K562 (cell line): ENCODE data around the gene NPC1. TPM values are rescaled to one million over a fixed set of nuclear protein-coding genes. Genes with fewer than 3 reads are reported as not detected.
A peak's percentile ranks its signal among the peaks of the same experiment; 100 is the strongest.

Experiments used
- CHAMP1 ChIP-seq: fragments of 450-650 bp; IDR thresholded peaks from 2 replicates; pipeline ENCODE4 v1.6.1; 2016; ENCODE audit warnings: mild to moderate bottlenecking
- CTCFL ChIP-seq: IDR thresholded peaks from 2 replicates; pipeline ENCODE4 v1.6.1; 2011; ENCODE audit warnings: borderline replicate concordance, low read depth, mild to moderate bottlenecking, moderate library complexity, low read length; ENCODE audit not compliant: insufficient read depth, poor library complexity, severe bottlenecking
- E2F6 ChIP-seq, 2 experiments: IDR thresholded peaks; 2 replicates each; pipeline ENCODE4 v1.6.1; 2011; ENCODE audit warnings: borderline replicate concordance in 1 of 2, control low read depth in 1 of 2, low read depth in 1 of 2, low read length in 1 of 2, mild to moderate bottlenecking in 1 of 2, mixed read lengths in 1 of 2, moderate library complexity in 1 of 2; ENCODE audit not compliant: insufficient read depth in 1 of 2, insufficient read length in 1 of 2, poor library complexity in 1 of 2, severe bottlenecking in 1 of 2; ENCODE audit errors: extremely low read depth in 1 of 2
- ELF1 ChIP-seq: fragments of 200-800 bp; sonication (Bioruptor generic); IDR thresholded peaks from 2 replicates; pipeline ENCODE4 v1.6.1; 2016; ENCODE audit warnings: missing genetic modification characterization, missing compliant biosample characterization
- GATAD2A ChIP-seq: fragments of 450-650 bp; IDR thresholded peaks from 2 replicates; pipeline ENCODE4 v1.6.1; 2017
- HOMEZ ChIP-seq: fragments of 250-450 bp; sonication (Bioruptor Pico); IDR thresholded peaks from 2 replicates; pipeline ENCODE4 v1.4.0; 2020; ENCODE audit warnings: mild to moderate bottlenecking, moderate library complexity
- IRF9 ChIP-seq: fragments of 450-650 bp; IDR thresholded peaks from 2 replicates; pipeline ENCODE4 v1.6.1; 2016; ENCODE audit warnings: missing biosample characterization, missing genetic modification characterization
- JUN ChIP-seq, 2 experiments: sonication (generic) in 1 of 2; formaldehyde crosslinking in 1 of 2; IDR thresholded peaks; 2 replicates each; pipeline versions ENCODE4 v1.6.1 to v1.8.0; 2012 to 2022; ENCODE audit warnings: borderline replicate concordance in 2 of 2, mild to moderate bottlenecking in 2 of 2, improper control_type of control experiment in 1 of 2, low read depth in 1 of 2, low read length in 1 of 2, missing genetic modification reagents in 1 of 2
- JUND ChIP-seq, 2 experiments: IDR thresholded peaks; 2 replicates in 1 of 2; 3 replicates in 1 of 2; pipeline ENCODE4 v1.6.1; 2011; ENCODE audit warnings: borderline replicate concordance in 2 of 2, low read depth in 2 of 2, low read length in 2 of 2, improper control_type of control experiment in 1 of 2, missing biosample characterization in 1 of 2, missing genetic modification characterization in 1 of 2, missing genetic modification reagents in 1 of 2
- MTA2 ChIP-seq: fragments of 450-650 bp; IDR thresholded peaks from 2 replicates; pipeline ENCODE4 v1.6.1; 2016; ENCODE audit warnings: low read depth
- STAT5A ChIP-seq: IDR thresholded peaks from 2 replicates; pipeline ENCODE4 v1.6.1; 2012; ENCODE audit warnings: low read length, inconsistent platforms, borderline replicate concordance
- TAF1 ChIP-seq: IDR thresholded peaks from 2 replicates; pipeline ENCODE4 v1.6.1; 2011; ENCODE audit warnings: mild to moderate bottlenecking, low read length, moderate library complexity; ENCODE audit not compliant: insufficient read depth, control insufficient read depth, severe bottlenecking; ENCODE audit errors: extremely low read depth
- TOE1 ChIP-seq, 2 experiments: fragments of 450-650 bp in 1 of 2; sonication (generic) in 1 of 2; formaldehyde crosslinking in 1 of 2; IDR thresholded peaks; 2 replicates each; pipeline versions ENCODE4 v1.7.1 to v1.8.0; 2016 to 2022; ENCODE audit warnings: borderline replicate concordance in 2 of 2, mild to moderate bottlenecking in 2 of 2, antibody characterized with exemption in 1 of 2, inconsistent platforms in 1 of 2, low read depth in 1 of 2, missing genetic modification reagents in 1 of 2, moderate library complexity in 1 of 2
- ZNF589 ChIP-seq: fragments of 200-800 bp; sonication (Bioruptor generic); IDR thresholded peaks from 2 replicates; pipeline ENCODE4 v1.6.1; 2016; ENCODE audit warnings: low read depth, missing genetic modification characterization, missing compliant biosample characterization
- ZNF75A ChIP-seq: fragments of 450-650 bp; formaldehyde crosslinking; IDR thresholded peaks from 2 replicates; pipeline ENCODE4 v1.4.0; 2020; ENCODE audit warnings: mild to moderate bottlenecking
- ZNF764 ChIP-seq: fragments of 250-450 bp; sonication (Bioruptor Pico); IDR thresholded peaks from 2 replicates; pipeline ENCODE4 v1.4.0; 2020; ENCODE audit warnings: low read depth, mild to moderate bottlenecking, moderate library complexity
- polyA plus RNA-seq, 8 experiments: library from polyadenylated mRNA; depleted of rRNA in 4 of 8; stranded (reverse) in 5 of 8; unstranded in 3 of 8; fragments of >200 nt; fragmentation: Nextera tagmentation in 2 of 8; fragmentation: Illumina TruSeq in 1 of 8; extraction: Ambion mirVana in 2 of 8; extraction: Trizol in 1 of 8; gene quantifications; 2 replicates each; pipeline versions ENCODE4 v1.2.1 to v1.2.3, GENCODE V29; 2011 to 2014; ENCODE audit warnings: inconsistent platforms in 1 of 8, missing spikeins in 1 of 8
- total RNA-seq, 7 experiments: library from RNA; depleted of rRNA in 6 of 7; stranded (reverse); fragments of >200 nt in 6 of 7; fragmentation: Illumina TruSeq in 2 of 7; extraction: Trizol in 2 of 7; gene quantifications; 2 replicates each; pipeline versions ENCODE4 v1.2.1 to v1.2.3, GENCODE V29; 2011 to 2021; ENCODE audit warnings: low replicate concordance in 1 of 7

The NPC1 gene
- total and polyA plus RNA-seq, 9 of the 15 experiments (the other 6 are each of a cell fraction or from before 2014, with no cell fraction given) = 17.1 to 45.9 (median 27.6) TPM

GRCh38 chr18:23540867-23541266 is 45.4 kb downstream of the NPC1 start (continued):
- TF ChIP-seq CHAMP1 = no peak; the same call in 1 of the 2 replicates
- TF ChIP-seq JUND (IDR thresholded peaks at IDR 0.05; ENCODE audit: borderline replicate concordance, low read depth, low read length) = peak; percentile 68; the same call in 1 of the 2 replicates
- TF ChIP-seq JUND (tag; IDR thresholded peaks at IDR 0.05; ENCODE audit: borderline replicate concordance, low read depth, low read length) = peak; percentile 49; the same call in 1 of the 3 replicates
- no peak for TF ChIP-seq TAF1
- no peak for TF ChIP-seq IRF9 (tag)
- no peak for TF ChIP-seq HOMEZ (CRISPR knock-in tag)
- peak; percentile 32; the same call in 1 of the 2 replicates for TF ChIP-seq ELF1
- peak; percentile 49; the same call in 1 of the 2 replicates for TF ChIP-seq MTA2
- no peak for TF ChIP-seq ZNF589 (CRISPR knock-in tag)
- TF ChIP-seq E2F6 (IDR thresholded peaks at IDR 0.05; ENCODE audit: borderline replicate concordance in 1 of 2, extremely low read depth in 1 of 2, insufficient read depth in 1 of 2, insufficient read length in 1 of 2, low read depth in 1 of 2, low read length in 1 of 2, poor library complexity in 1 of 2, severe bottlenecking in 1 of 2) = no peak
- peak; percentile 72; the same call in 1 of the 2 replicates for TF ChIP-seq GATAD2A
- peak; percentile 63 for TF ChIP-seq STAT5A
- no peak for TF ChIP-seq ZNF764 (CRISPR knock-in tag)
- no peak for TF ChIP-seq ZNF75A
- TF ChIP-seq TOE1 (IDR thresholded peaks at IDR 0.05; ENCODE audit: borderline replicate concordance) = peak; percentile 12; the same call in 1 of the 2 replicates
- no peak for TF ChIP-seq TOE1 (CRISPR knock-in tag; IDR thresholded peaks at IDR 0.05; ENCODE audit: borderline replicate concordance, low read depth)
- no peak for TF ChIP-seq JUN (IDR thresholded peaks at IDR 0.05; ENCODE audit: borderline replicate concordance, low read depth, low read length)
- TF ChIP-seq JUN (CRISPR knock-in tag; IDR thresholded peaks at IDR 0.05; ENCODE audit: borderline replicate concordance) = no peak
- no peak for TF ChIP-seq CTCFL
